Uterus (tissue), 2 donors: ENCODE results near the gene RER1.

ENCODE experiments used
- POLR2A ChIP-seq, 2 donors: fragments of 450-650 bp; IDR thresholded peaks; one replicate each; pipeline ENCODE4 v1.6.1; 2016; ENCODE audit warnings: antibody characterized with exemption in 2 of 2, mild to moderate bottlenecking in 1 of 2, moderate library complexity in 1 of 2
- TF ChIP-seq, protein P1 (sequence below), 4 experiments: fragments of 200-600 bp in 2 of 4; fragments of 450-650 bp in 2 of 4; sonication (generic) in 2 of 4; IDR thresholded peaks; one replicate each; pipeline ENCODE4 v1.5.1; 2016 to 2019; ENCODE audit warnings: antibody characterized with exemption in 4 of 4, mild to moderate bottlenecking in 2 of 4, moderate library complexity in 1 of 4

DNA sequence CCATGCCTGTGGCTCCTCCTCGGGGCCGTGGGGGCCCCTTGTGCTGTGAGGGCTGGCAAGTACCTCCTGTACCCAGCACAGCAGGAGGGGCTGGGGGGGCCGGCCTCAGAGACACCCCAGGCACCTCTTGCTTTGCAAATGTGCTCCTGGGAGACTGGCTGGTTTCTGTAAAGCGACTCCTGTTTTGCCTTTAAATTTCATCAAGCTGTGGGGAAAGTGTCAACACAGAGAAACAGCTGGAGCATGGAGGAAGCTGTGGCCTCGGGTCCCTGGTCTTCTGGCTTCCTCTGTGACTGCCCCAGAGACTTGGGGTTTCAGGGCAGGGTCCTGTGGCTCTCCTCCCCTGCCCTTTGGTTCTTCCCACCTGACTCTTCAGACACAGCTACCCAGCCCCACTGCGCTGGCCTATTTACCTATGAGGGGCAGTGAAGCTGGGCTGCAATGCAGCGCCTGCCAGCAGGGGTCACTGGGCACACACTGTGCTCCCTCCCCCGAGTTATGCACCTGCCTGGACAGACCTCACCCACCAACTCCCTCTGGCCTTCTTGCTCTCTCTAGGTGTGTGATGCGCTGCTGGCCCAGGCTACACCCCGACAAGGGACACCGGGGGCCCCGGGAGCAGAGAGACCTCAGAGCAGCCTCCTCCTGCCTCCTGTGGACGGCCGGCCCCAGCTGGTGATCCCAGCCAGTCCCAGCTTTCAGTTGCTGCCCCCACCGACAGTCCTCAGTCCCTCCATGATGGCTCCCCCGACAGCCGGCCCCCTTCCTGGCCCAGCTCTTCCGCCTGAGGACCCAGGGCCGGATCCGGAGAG, 38.3 kb downstream of the RER1 start:
- TF ChIP-seq, protein P1, sequence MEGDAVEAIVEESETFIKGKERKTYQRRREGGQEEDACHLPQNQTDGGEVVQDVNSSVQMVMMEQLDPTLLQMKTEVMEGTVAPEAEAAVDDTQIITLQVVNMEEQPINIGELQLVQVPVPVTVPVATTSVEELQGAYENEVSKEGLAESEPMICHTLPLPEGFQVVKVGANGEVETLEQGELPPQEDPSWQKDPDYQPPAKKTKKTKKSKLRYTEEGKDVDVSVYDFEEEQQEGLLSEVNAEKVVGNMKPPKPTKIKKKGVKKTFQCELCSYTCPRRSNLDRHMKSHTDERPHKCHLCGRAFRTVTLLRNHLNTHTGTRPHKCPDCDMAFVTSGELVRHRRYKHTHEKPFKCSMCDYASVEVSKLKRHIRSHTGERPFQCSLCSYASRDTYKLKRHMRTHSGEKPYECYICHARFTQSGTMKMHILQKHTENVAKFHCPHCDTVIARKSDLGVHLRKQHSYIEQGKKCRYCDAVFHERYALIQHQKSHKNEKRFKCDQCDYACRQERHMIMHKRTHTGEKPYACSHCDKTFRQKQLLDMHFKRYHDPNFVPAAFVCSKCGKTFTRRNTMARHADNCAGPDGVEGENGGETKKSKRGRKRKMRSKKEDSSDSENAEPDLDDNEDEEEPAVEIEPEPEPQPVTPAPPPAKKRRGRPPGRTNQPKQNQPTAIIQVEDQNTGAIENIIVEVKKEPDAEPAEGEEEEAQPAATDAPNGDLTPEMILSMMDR (IDR thresholded peaks at IDR 0.05), result no peak
- TF ChIP-seq POLR2A (IDR thresholded peaks at IDR 0.05), result no peak
